SIG-M5 (cell line): ENCODE data around the gene ST8SIA4.

Experiments used
- DNase-seq: peaks from one replicate; lab custom pipeline; 2025; lab: John Stamatoyannopoulos, UW

The ST8SIA4 gene

GRCh38 chr5:100867039-100867562 lies 36.0 kb downstream of the ST8SIA4 start:
- DNase-seq, result no peak

GRCh38 chr5:100864931-100865330 lies 38.2 kb downstream of the ST8SIA4 start:
- DNase-seq, result no peak

- DNase-seq, result no peak
Observed at GRCh38 chr5:100863739-100864138, 39.3 kb downstream of the ST8SIA4 start.

GRCh38 chr5:100861148-100861547 lies 41.9 kb downstream of the ST8SIA4 start:
- DNase-seq, result no peak

GRCh38 chr5:100860407-100860806 lies 42.7 kb downstream of the ST8SIA4 start:
- DNase-seq, result no peak

- DNase-seq, result no peak
Observed at GRCh38 chr5:100858987-100859545, 44.0 kb downstream of the ST8SIA4 start.

GRCh38 chr5:100856462-100856861 lies 46.6 kb downstream of the ST8SIA4 start:
- no peak for DNase-seq

- no peak for DNase-seq
Observed at GRCh38 chr5:100855937-100856430, 47.1 kb downstream of the ST8SIA4 start.

GRCh38 chr5:100855295-100855694 lies 47.8 kb downstream of the ST8SIA4 start:
- no peak for DNase-seq

GRCh38 chr5:100854591-100854990 lies 48.5 kb downstream of the ST8SIA4 start:
- DNase-seq, result no peak

- DNase-seq, result no peak
Observed at GRCh38 chr5:100853582-100853981, 49.5 kb downstream of the ST8SIA4 start.

GRCh38 chr5:100852988-100853449 lies 50.1 kb downstream of the ST8SIA4 start:
- peak; percentile 71 for DNase-seq

- no peak for DNase-seq
Observed at GRCh38 chr5:100852051-100852450, 51.0 kb downstream of the ST8SIA4 start.

GRCh38 chr5:100846772-100847171 lies 56.3 kb downstream of the ST8SIA4 start:
- no peak for DNase-seq

GRCh38 chr5:100842080-100842479 lies 61.0 kb downstream of the ST8SIA4 start:
- DNase-seq, result no peak

GRCh38 chr5:100841358-100842076 lies 61.6 kb downstream of the ST8SIA4 start:
- no peak for DNase-seq

GRCh38 chr5:100840789-100841188 lies 62.3 kb downstream of the ST8SIA4 start:
- DNase-seq, result no peak

GRCh38 chr5:100840370-100840769 lies 62.7 kb downstream of the ST8SIA4 start:
- no peak for DNase-seq

- DNase-seq, result no peak
Observed at GRCh38 chr5:100838048-100838473, 65.0 kb downstream of the ST8SIA4 start.

- DNase-seq, result no peak
Observed at GRCh38 chr5:100834519-100834918, 68.6 kb downstream of the ST8SIA4 start.

- no peak for DNase-seq
Observed at GRCh38 chr5:100832252-100833230, 70.5 kb downstream of the ST8SIA4 start.

GRCh38 chr5:100828898-100829356 lies 74.2 kb downstream of the ST8SIA4 start:
- DNase-seq, result no peak
